HFFc6 (cell line): Measurements from ENCODE around the gene CACNA1H. TPM values are rescaled to one million over a fixed set of nuclear protein-coding genes. Genes with fewer than 3 reads are reported as not detected.
"Not testable (repeated sequence)": the region's sequence is repeated elsewhere in the genome, so short reads cannot be mapped to it uniquely, and the experiment has no call there.

Experiments
- DNase-seq: peaks from one replicate; pipeline ENCODE4 v3.0.0-alpha.2; 2018
- H3K27ac Mint-ChIP-seq: 2 replicates; pipeline ENCODE4 v1.8.0; 2020; ENCODE audit warnings: mild to moderate bottlenecking, mixed read lengths
- H3K27me3 Mint-ChIP-seq: 2 replicates; pipeline ENCODE4 v1.8.0; 2021; ENCODE audit warnings: mild to moderate bottlenecking, moderate library complexity, mixed read lengths; ENCODE audit not compliant: insufficient read depth
- H3K36me3 Mint-ChIP-seq: 2 replicates; pipeline ENCODE4 v1.8.0; 2021; ENCODE audit warnings: low read depth, mixed read lengths
- H3K4me1 Mint-ChIP-seq: 2 replicates; pipeline ENCODE4 v1.8.0; 2020; ENCODE audit warnings: low read depth, mixed read lengths
- H3K4me3 Mint-ChIP-seq: 2 replicates; pipeline ENCODE4 v1.8.0; 2020; ENCODE audit warnings: mild to moderate bottlenecking, moderate library complexity, mixed read lengths
- H3K9me3 Mint-ChIP-seq: 2 replicates; pipeline ENCODE4 v1.8.0; 2020; ENCODE audit warnings: mild to moderate bottlenecking, mixed read lengths
- total RNA-seq, 6 experiments: library from RNA; stranded (reverse); fragmentation: NEBNext Ultra II Directional; extraction: Animal tissue kit (Norgen Biotek cat#: 25700); gene quantifications; 2 replicates in 1 of 6; 3 replicates in 5 of 6; pipeline ENCODE4 v1.2.3, GENCODE V29; 2021
- TF ChIP-seq, protein P1 (sequence below): fragments of 200-600 bp; sonication (generic); IDR thresholded peaks from 2 replicates; pipeline ENCODE4 v1.5.0; 2021; ENCODE audit warnings: antibody characterized with exemption, mild to moderate bottlenecking

CACNA1H gene
- total RNA-seq, 6 experiments from 2014 or later, result 0.03 to 0.05 TPM; not detected in 4

DNA sequence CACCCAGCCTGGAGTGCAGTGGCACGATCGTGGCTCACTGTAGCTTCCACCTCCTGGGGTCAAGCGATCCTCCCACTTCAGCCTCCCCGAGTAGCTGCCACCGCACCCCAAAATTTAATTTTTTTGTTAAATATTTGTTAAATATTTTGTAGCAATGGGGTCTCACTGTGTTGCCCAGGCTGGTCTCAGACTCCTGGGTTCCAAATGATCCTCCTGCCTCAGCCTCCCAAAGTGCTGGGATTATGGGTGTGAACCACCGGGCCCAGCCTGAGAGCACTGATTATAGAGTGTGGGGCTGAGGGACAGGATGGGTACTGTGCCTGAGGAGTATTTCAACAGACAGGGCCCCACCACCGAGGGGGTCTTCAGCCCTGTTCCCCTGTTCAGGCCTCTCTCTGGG is 36.5 kb downstream of the CACNA1H start:
- Mint-ChIP-seq H3K36me3 (no peaks in the 10 kb centered on the region), H3K9me3 (no peaks in the 10 kb centered on the region), H3K4me3 (no peak overlapping the region), H3K27me3 (peaks cover 2% of the 10 kb centered on the region), H3K27ac (no peak overlapping the region), H3K4me1 (no peaks in the 10 kb centered on the region)
- DNase-seq, result no peak
- TF ChIP-seq, protein P1, sequence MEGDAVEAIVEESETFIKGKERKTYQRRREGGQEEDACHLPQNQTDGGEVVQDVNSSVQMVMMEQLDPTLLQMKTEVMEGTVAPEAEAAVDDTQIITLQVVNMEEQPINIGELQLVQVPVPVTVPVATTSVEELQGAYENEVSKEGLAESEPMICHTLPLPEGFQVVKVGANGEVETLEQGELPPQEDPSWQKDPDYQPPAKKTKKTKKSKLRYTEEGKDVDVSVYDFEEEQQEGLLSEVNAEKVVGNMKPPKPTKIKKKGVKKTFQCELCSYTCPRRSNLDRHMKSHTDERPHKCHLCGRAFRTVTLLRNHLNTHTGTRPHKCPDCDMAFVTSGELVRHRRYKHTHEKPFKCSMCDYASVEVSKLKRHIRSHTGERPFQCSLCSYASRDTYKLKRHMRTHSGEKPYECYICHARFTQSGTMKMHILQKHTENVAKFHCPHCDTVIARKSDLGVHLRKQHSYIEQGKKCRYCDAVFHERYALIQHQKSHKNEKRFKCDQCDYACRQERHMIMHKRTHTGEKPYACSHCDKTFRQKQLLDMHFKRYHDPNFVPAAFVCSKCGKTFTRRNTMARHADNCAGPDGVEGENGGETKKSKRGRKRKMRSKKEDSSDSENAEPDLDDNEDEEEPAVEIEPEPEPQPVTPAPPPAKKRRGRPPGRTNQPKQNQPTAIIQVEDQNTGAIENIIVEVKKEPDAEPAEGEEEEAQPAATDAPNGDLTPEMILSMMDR, result no peak

DNA sequence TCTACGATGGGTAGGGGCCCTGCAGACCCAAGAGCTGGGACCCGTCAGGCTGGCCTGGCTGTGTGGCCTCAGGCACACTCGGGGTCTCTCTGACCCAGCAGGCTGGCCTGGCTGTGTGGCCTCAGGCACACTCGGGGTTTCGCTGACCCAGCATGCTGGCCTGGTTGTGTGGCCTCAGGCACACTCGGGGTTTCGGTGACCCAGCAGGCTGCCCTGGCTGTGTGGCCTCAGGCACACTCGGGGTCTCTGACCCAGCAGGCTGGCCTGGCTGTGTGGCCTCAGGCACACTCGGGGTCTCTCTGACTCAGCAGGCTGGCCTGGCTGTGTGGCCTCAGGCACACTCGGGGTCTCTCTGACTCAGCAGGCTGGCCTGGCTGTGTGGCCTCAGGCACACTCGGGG is 37.9 kb downstream of the CACNA1H start:
- H3K36me3 Mint-ChIP-seq, H3K4me3 Mint-ChIP-seq, H3K27me3 Mint-ChIP-seq, H3K27ac Mint-ChIP-seq, DNase-seq, H3K4me1 Mint-ChIP-seq, H3K9me3 Mint-ChIP-seq: not testable (repeated sequence)

DNA sequence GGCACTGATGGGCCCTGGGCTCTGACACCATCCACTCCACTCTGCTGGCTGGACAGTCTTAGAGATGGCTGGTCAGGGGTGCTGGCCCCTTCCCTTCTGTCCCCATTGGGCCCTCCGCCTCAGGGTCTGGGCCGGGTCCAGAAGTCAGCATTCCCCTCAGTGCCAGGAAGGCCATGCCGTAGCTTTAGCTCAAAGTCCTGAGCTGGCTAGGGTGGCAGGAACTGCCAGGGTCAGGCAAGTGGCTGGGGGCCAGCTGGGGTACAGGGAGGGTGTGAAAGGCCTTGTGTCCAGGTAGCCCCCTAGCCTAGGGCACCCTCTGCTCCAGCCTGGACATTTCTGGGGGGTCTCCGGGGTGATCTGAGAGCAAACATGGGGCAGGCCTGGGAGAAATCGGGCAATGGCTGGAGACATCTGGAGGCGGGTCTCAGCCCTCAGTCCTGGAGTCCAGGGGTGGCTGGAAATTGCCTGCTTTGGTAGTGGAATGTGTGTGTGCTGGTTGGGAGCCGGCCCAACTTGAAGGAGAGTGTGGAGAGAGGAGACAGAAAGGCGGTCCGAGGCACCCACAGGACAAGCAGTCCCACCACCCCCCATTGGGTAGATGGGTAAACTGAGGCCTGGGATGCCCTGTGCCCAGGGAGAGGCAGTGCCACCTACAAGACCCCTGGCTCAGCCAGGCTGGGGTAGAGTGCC is 39.6 kb downstream of the CACNA1H start:
- H3K36me3 Mint-ChIP-seq, result no peaks in the 10 kb centered on the region
- no peak overlapping the region for H3K4me3 Mint-ChIP-seq
- H3K4me1 Mint-ChIP-seq, result no peaks in the 10 kb centered on the region
- TF ChIP-seq, protein P1, result no peak
- H3K27me3 Mint-ChIP-seq, result 0 out of 2 replicates have a peak, but pooled peaks cover 2% of the 10 kb centered on the region
- H3K27ac Mint-ChIP-seq, result no peak overlapping the region
- H3K9me3 Mint-ChIP-seq, result no peaks in the 10 kb centered on the region
- no peak for DNase-seq

DNA sequence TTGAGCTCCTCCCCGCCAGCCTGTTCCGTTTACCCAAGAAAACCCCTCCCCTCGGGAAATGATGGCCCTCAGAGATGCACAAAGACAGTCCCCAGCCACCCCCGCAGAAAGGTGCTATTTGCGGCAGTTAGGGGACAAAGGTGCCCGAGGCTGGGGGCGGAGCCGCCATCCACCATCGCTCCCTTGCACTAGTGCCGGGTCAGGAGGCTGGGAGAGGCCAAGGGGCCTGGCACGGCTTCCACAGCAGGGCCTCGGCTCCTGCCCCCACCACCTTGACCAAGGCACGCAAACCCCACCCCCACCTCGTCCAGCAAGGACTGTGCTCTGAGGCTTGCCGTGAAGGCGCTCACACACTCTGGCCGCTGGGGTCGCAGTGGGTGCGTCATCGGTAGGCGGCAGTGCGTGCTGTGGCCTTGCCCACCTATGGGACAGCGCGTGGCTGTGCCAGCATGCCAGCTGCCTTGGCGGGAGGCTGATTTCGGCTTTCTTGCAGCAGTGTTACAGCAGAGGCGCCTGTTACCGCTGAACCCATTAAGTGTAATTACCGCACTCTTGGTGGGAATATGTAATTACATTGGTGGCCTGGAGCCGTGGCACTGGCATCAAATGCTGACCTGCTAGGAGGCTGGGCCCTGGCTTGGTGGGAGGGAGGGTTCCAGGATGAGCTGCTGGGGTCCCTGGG is 40.4 kb downstream of the CACNA1H start:
- Mint-ChIP-seq H3K9me3 (no peaks in the 10 kb centered on the region), H3K27me3 (0 out of 2 replicates have a peak, but pooled peaks cover 2% of the 10 kb centered on the region), H3K4me1 (no peaks in the 10 kb centered on the region), H3K36me3 (no peaks in the 10 kb centered on the region), H3K4me3 (no peak overlapping the region), H3K27ac (no peak overlapping the region)
- TF ChIP-seq, protein P1, result no peak
- DNase-seq, result no peak

DNA sequence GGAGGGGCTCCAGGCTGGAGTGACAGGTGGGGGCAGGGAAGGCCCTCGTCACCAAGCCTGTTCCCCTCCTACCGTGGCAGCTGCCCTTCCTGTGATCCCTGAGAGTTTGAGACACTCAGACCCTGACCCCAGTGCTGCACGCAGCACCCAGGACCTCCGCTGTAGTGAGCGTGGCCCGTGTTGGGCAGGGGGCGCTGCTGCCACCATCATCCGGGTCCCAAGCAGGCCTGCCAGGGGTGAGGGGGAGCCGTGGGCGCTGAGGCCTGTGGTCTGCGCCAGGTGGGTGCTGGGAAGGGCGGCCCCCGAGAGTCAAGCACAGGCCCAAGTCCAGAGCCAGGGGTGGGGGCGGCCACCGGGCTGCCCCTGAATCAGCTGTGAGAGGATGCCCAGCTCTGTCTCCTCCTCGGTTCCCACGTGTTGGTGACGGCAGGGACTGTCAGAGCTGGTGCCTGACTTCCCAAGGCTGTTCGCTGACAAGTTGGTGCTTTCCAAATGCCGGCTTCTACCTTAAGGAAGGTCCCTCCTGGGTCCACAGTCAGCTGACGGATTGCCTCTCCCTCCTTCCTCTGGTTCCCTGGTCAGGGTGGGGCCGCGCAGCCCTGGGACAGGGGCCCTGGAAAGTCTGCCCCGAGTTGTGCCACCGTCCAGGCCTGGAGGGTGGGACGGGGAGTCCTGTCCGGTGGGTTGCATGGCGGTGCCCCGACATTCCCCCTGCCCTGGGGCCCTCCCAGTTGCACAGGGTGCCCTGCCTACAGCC is 41.1 kb downstream of the CACNA1H start:
- DNase-seq, result no peak
- H3K4me3 Mint-ChIP-seq, result no peak overlapping the region
- no peaks in the 10 kb centered on the region for H3K9me3 Mint-ChIP-seq
- 0 out of 2 replicates have a peak, but pooled peaks cover 2% of the 10 kb centered on the region for H3K27me3 Mint-ChIP-seq
- no peak overlapping the region for H3K27ac Mint-ChIP-seq
- TF ChIP-seq, protein P1, result no peak
- no peaks in the 10 kb centered on the region for H3K36me3 Mint-ChIP-seq
- no peaks in the 10 kb centered on the region for H3K4me1 Mint-ChIP-seq
